Measurements from ENCODE around the gene TRAF7.
"Not testable (repeated sequence)": the region's sequence is repeated elsewhere in the genome, so short reads cannot be mapped to it uniquely, and the experiment has no call there.

TRAF7 gene

DNA sequence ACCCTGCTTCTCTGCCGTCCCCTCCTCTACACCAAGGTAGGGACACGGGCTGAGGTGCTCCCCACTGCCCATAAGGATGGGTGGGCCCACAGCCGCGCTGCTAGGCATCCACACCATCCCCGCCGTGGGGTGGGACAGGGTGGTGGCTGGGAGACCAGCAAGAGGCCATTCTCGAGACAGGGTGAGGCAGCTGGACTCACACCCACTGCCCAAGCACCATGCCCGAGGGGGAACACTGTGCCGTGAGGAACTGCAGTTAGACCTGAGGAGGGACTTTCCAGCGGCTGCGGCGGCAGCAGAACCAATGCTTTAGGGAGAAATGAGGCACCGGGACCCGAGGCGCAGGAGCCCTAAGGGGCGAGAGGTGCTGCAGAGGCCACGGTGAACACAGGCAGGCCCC is 33.2 kb upstream of the TRAF7 start:
- Histone ChIP-seq H3K27me3 (replicated peaks; ENCODE audit: control insufficient read depth, insufficient read depth, low read length) (no peaks in the 10 kb centered on the region), H3K36me3 (ENCODE audit: control insufficient read depth, insufficient read depth, low read length) (no peaks in the 10 kb centered on the region), H3K4me3 (replicated peaks; ENCODE audit: low read depth, low read length) (no peak overlapping the region)
- TF ChIP-seq, protein P1, sequence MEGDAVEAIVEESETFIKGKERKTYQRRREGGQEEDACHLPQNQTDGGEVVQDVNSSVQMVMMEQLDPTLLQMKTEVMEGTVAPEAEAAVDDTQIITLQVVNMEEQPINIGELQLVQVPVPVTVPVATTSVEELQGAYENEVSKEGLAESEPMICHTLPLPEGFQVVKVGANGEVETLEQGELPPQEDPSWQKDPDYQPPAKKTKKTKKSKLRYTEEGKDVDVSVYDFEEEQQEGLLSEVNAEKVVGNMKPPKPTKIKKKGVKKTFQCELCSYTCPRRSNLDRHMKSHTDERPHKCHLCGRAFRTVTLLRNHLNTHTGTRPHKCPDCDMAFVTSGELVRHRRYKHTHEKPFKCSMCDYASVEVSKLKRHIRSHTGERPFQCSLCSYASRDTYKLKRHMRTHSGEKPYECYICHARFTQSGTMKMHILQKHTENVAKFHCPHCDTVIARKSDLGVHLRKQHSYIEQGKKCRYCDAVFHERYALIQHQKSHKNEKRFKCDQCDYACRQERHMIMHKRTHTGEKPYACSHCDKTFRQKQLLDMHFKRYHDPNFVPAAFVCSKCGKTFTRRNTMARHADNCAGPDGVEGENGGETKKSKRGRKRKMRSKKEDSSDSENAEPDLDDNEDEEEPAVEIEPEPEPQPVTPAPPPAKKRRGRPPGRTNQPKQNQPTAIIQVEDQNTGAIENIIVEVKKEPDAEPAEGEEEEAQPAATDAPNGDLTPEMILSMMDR (IDR thresholded peaks at IDR 0.05; ENCODE audit: insufficient read depth, low read length, poor library complexity, severe bottlenecking): no peak
- no peak for DNase-seq (ENCODE audit: extremely low read depth, insufficient read length)

DNA sequence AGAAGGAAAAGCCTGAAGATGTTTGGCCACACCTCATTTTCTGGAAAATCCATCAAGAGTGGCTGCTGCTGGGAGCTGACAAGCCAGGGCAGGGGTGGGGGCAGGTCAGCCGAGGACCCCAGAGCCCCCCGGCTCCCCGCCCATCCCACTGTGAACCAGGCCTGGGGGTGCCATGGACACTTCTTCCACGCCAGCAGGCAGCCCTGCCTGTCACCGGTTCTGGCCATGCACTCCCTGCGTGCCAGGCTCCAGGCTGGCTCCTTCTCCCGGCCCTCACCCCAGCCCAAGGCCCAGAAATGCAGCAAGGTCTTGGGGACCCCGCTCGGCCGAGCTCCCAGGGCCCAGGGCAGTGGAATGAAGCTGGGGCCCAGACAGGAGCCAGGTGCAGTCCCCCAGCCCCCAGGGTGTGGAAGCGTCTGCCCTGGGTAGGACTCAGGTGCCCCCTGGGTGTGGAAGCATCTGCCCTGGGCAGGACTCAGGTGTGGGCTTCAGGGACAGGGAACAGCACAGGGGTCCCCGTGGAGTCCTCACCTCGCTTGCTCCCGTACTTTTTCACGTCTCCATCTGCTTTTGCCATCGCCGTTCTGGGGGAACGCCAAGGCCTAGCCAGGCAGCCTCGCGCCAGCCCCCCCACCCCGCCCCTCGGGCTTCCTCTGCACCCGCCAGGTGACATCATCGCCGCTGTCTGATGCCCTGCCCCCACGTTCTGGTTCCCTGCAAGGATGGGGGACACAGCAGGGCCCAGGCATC is 32.5 kb upstream of the TRAF7 start:
- not testable (repeated sequence) for H3K4me3 ChIP-seq (replicated peaks; ENCODE audit: low read depth, low read length); H3K27me3 ChIP-seq (replicated peaks; ENCODE audit: control insufficient read depth, insufficient read depth, low read length); H3K36me3 ChIP-seq (ENCODE audit: control insufficient read depth, insufficient read depth, low read length); DNase-seq (ENCODE audit: extremely low read depth, insufficient read length)

DNA sequence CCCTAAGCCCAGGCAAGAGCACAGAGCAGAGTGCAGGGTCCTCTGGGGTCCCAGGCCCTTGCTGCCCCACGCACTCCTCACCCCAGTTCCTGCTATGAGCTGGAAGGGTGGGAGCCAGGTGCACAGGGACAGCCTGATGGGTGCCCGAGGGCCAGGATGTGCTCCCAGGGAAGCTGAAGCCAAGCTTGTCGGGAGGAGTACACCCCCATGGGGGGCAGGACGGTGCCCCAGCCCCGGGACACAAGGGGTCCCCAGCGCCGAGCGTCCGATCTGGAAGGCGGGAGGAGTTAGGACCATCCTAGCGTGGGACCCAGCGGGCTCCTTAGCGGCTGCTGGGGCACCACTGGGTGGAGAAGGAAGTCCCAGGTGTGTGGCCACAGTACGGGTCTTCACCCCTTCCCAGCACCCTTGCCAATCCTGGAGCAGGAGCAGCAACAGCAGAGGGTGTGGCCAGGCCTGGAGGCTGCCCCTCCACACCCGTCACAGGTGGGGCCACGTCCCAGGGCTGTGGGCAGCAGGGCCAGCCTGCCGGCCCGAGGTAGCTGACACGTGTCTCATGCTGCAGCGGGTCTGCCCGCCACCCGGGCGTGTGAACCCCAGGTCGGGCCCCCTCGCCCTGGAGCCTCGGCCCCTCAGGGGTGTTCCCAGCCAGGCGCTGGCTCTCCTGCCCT is 31.7 kb upstream of the TRAF7 start:
- not testable (repeated sequence) for DNase-seq (ENCODE audit: extremely low read depth, insufficient read length); H3K4me3 ChIP-seq (replicated peaks; ENCODE audit: low read depth, low read length); H3K36me3 ChIP-seq (ENCODE audit: control insufficient read depth, insufficient read depth, low read length); H3K27me3 ChIP-seq (replicated peaks; ENCODE audit: control insufficient read depth, insufficient read depth, low read length)

DNA sequence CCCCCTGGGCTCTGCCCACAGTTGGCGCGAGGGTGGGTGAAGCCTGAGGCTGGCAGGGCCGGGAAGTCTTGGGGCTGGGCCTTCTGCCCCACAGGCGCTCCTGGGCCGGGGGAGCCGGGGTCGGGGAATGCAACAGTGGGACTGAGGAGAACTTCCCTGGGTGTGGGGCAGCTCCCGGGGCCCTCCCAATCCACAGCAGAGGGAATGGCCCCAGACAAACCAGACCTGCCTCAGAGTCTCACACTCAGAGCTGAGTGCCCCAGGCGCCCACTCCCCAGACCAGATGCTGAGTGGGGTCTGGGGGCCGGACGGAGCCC is 31.2 kb upstream of the TRAF7 start:
- not testable (repeated sequence) for H3K27me3 ChIP-seq (replicated peaks; ENCODE audit: control insufficient read depth, insufficient read depth, low read length); H3K36me3 ChIP-seq (ENCODE audit: control insufficient read depth, insufficient read depth, low read length); DNase-seq (ENCODE audit: extremely low read depth, insufficient read length); H3K4me3 ChIP-seq (replicated peaks; ENCODE audit: low read depth, low read length)

DNA sequence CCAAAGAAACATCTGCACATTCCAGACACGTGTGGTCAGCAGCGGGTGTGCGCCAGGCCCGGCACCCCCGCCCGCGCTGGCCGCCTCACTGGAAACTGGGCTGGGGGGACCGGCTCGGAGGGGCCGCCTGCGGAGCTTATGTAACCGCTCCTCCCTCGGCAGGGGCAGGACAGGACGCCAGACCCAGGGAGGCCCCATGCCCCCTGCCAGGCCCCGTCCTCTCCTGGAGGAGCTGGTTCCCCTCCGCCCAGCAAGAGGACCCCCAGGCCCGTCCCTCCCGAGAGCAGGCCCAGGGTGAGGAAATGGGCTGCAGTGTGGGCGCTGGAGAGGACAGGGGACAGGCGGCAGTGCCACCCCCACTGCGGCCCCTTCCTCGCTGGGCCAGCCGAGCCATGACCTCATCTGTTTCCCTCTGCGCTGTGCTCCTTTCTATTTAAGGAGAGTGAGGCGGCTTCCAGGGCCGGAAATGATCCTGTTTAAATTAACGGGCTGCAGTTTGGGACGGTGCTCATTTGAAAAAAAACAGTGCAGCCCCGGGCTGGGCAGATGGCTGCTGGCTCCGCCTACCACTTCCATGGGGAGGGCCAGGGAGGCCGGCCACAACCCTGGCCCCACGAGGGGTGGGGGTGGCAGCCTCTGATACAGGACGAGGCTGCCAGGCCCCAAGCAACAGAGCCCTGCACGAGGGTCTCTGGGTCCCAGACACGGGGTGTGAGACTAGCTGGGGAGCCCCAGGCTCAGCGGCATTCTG is 30.7 kb upstream of the TRAF7 start:
- H3K36me3 ChIP-seq (ENCODE audit: control insufficient read depth, insufficient read depth, low read length); H3K4me3 ChIP-seq (replicated peaks; ENCODE audit: low read depth, low read length); H3K27me3 ChIP-seq (replicated peaks; ENCODE audit: control insufficient read depth, insufficient read depth, low read length); DNase-seq (ENCODE audit: extremely low read depth, insufficient read length): not testable (repeated sequence)

DNA sequence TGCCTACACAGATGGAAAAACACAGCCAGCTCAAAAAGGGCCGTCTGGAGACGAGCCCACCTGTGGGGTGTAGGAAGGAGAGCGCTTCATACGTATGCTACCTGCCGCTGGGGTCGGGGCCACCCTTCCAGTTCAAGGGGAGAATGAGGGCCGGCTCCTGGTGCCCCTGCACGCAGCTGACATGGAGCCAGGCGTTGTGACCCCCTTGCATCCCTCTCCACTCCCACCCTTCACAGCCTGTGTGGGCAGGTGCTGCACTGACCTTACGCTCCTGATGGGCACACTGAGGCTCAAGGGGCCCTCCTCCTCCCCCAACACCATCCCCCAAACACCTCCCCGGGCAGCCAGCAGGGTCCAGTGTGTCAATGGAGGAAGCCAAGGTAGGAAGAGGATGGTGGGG is 30.0 kb upstream of the TRAF7 start:
- DNase-seq (ENCODE audit: extremely low read depth, insufficient read length); H3K4me3 ChIP-seq (replicated peaks; ENCODE audit: low read depth, low read length); H3K27me3 ChIP-seq (replicated peaks; ENCODE audit: control insufficient read depth, insufficient read depth, low read length); H3K36me3 ChIP-seq (ENCODE audit: control insufficient read depth, insufficient read depth, low read length): not testable (repeated sequence)

DNA sequence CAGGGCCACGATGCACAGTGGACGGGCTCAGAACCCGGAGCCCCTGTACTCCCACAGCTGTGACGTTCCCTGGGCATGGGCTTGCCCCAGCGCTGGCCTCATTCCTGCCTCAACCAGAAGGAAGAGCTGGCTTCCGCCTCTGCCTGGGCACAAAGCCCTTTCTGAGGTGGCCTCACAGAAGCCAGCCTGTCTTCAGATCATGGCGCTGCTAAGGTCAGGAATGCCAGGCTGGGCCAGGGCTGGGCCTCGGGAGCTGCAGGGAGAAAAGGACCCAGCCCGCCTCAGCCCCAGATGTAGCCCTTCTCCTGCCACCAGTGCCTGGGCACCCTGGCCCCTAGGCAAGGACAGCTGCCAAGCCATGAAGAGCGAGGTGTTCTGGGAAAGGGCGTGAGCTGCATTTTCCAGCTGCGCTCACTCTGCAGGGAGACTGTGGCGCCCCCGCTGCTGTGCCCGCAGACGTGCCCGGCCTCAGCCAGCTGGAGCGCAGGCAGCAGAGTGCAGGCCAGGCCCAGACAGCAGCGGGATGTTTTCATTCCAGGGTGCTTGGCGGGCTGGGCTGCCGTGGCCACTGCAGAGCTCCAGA is 29.3 kb upstream of the TRAF7 start:
- not testable (repeated sequence) for H3K36me3 ChIP-seq (ENCODE audit: control insufficient read depth, insufficient read depth, low read length); H3K4me3 ChIP-seq (replicated peaks; ENCODE audit: low read depth, low read length); H3K27me3 ChIP-seq (replicated peaks; ENCODE audit: control insufficient read depth, insufficient read depth, low read length); DNase-seq (ENCODE audit: extremely low read depth, insufficient read length)

DNA sequence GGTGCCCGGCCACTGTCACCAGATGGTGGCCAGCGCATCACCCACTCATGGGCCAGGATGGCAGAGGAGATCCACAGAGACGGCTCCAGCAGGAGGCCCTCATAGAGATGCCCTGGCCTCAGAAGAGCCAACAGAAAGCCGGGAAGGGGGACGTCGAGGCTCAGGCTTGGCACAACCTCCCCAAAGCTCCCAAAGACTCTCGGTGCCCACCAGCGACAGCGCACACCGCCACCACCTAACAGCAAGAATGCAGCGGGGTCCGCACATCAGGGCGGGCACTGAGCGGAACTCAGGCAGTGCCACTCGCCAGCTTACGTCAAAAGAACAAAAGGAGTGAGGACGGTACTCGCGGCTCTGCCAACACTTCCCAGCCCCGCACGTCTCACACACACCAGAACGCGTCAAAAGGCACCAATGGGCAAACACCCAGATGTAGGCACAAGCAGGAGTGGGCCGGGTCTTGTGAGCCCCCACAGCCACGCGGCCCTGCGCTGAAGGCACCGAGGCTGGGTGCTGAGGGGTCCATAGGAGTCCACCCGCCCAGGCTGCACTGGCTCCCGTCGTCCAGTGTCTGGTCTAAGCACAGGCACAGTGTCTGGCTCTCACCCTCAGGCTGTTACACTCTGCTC is 28.5 kb upstream of the TRAF7 start:
- H3K4me3 ChIP-seq (replicated peaks; ENCODE audit: low read depth, low read length); DNase-seq (ENCODE audit: extremely low read depth, insufficient read length); H3K27me3 ChIP-seq (replicated peaks; ENCODE audit: control insufficient read depth, insufficient read depth, low read length); H3K36me3 ChIP-seq (ENCODE audit: control insufficient read depth, insufficient read depth, low read length): not testable (repeated sequence)

DNA sequence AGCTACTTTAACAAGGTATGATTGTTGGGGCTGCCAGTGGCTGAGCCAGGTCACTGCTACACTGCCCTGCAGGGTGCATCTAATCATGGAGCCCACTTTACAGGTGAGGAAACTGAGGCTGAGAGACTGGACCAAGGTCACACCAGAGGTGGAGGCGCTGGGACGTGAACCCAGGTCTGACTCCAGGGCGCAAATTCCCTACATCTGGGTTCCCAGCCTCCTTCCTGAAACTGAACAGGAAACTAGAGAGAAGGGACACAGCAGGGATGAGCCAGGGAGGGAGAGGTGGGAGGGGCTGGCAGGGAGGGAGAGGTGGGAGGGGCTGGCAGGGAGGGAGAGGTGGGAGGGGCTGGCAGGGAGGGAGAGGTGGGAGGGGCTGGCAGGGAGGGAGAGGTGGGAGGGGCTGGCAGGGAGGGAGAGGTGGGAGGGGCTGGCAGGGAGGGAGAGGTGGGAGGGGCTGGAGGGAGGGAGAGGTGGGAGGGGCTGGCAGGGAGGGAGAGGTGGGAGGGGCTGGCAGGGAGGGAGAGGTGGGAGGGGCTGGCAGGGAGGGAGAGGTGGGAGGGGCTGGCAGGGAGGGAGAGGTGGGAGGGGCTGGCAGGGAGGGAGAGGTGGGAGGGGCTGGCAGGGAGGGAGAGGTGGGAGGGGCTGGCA is 27.8 kb upstream of the TRAF7 start:
- not testable (repeated sequence) for H3K4me3 ChIP-seq (replicated peaks; ENCODE audit: low read depth, low read length); DNase-seq (ENCODE audit: extremely low read depth, insufficient read length); H3K36me3 ChIP-seq (ENCODE audit: control insufficient read depth, insufficient read depth, low read length); H3K27me3 ChIP-seq (replicated peaks; ENCODE audit: control insufficient read depth, insufficient read depth, low read length)

DNA sequence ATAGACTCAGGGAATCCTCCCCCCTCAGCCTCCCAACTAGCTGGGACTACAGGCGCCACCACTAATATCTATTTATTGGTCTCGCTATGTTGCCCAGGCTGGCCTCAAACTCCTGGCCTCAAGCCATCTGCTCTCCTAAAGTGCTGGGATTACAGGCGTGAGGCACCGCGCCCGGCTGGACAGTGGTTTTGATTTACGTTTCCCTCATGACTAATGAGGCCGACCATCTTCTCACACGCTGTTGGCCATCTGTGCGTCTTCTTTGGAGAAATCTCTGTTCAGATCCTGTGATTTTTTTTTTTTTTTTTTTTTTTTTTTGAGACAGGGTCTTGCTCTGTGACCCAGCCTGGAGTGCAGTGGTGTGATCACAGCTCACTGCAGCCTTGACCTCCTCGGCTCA is 26.3 kb upstream of the TRAF7 start:
- H3K36me3 ChIP-seq (ENCODE audit: control insufficient read depth, insufficient read depth, low read length); H3K27me3 ChIP-seq (replicated peaks; ENCODE audit: control insufficient read depth, insufficient read depth, low read length): not testable (repeated sequence)

DNA sequence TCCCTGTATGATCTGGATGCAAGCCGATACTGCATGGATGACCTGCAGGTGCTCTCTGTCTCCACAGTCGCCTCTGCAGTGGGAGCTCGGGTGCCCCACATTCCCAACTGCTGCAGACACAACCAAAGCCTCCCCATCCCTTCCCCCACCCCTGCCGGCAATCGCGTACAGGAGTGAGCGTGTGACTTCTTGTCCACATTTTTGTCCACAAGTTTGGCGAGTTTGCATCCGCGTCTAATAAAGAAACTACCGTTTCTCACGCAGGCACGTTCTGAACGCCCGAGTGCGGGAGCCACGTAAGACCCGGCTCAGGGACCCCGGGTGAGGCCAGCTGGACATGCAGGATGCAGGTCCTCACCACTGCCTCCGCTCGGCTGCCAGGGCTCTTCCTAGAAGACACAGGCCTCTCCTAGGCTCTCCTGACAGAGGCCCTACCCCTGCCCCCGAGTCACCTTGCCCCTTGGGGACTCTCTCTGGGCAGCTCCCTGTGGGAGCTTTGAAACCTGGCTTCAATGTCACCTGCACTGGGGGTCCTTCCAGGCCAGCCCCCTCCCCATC is 25.6 kb upstream of the TRAF7 start:
- DNase-seq (ENCODE audit: extremely low read depth, insufficient read length); H3K36me3 ChIP-seq (ENCODE audit: control insufficient read depth, insufficient read depth, low read length); H3K27me3 ChIP-seq (replicated peaks; ENCODE audit: control insufficient read depth, insufficient read depth, low read length); H3K4me3 ChIP-seq (replicated peaks; ENCODE audit: low read depth, low read length): not testable (repeated sequence)

More for the DNA sequence above, 26.3 kb upstream of the TRAF7 start:
- H3K4me3 ChIP-seq (replicated peaks; ENCODE audit: low read depth, low read length); DNase-seq (ENCODE audit: extremely low read depth, insufficient read length): not testable (repeated sequence)

DNA sequence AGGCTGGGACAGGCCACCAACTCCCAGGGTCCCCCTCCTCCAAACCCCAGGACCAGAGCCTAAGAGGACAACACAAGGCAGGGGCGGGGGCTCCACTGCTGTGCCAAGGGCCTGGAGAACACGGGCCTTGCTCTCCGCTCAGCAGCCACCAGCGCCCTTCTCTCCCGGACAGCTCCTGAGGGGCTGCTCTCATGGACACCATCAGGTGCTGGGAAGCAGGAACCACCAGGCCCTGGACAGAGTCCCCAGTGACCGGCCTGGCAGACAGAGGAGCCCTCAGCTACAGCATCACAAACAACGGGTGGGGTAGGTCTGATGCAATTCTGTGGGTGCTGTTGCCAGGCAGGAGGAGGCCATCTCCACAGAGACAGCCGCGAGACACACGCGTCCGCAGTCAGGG is 21.8 kb upstream of the TRAF7 start:
- H3K27me3 ChIP-seq (replicated peaks; ENCODE audit: control insufficient read depth, insufficient read depth, low read length); DNase-seq (ENCODE audit: extremely low read depth, insufficient read length); H3K36me3 ChIP-seq (ENCODE audit: control insufficient read depth, insufficient read depth, low read length); H3K4me3 ChIP-seq (replicated peaks; ENCODE audit: low read depth, low read length): not testable (repeated sequence)
